ENCODE results near the gene ICE2.

DNA sequence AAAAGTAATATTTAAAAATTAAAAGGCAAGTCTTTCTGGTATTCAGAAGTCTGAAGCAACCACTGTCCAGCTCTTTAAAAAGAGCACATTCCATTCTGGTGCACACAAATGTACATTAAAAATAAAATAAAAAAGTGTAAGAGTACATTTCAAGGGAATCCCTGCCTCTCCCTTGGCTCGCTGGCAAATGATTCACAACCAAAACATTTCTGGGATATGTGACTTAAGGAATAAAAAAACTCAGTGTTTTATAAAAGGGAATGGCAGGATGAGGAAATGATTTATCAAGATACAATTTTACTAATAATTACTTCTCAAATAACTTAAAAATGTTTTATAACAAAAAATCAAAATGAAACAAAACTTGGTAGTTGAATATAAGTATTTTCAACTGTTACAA, 57.4 kb downstream of the ICE2 start:
- TF ChIP-seq NFIC (IDR thresholded peaks at IDR 0.05) (no peak), MAX (IDR thresholded peaks at IDR 0.05) (no peak), YY1 (IDR thresholded peaks at IDR 0.05; ENCODE audit: low read depth) (no peak)
- TF ChIP-seq, protein P1, sequence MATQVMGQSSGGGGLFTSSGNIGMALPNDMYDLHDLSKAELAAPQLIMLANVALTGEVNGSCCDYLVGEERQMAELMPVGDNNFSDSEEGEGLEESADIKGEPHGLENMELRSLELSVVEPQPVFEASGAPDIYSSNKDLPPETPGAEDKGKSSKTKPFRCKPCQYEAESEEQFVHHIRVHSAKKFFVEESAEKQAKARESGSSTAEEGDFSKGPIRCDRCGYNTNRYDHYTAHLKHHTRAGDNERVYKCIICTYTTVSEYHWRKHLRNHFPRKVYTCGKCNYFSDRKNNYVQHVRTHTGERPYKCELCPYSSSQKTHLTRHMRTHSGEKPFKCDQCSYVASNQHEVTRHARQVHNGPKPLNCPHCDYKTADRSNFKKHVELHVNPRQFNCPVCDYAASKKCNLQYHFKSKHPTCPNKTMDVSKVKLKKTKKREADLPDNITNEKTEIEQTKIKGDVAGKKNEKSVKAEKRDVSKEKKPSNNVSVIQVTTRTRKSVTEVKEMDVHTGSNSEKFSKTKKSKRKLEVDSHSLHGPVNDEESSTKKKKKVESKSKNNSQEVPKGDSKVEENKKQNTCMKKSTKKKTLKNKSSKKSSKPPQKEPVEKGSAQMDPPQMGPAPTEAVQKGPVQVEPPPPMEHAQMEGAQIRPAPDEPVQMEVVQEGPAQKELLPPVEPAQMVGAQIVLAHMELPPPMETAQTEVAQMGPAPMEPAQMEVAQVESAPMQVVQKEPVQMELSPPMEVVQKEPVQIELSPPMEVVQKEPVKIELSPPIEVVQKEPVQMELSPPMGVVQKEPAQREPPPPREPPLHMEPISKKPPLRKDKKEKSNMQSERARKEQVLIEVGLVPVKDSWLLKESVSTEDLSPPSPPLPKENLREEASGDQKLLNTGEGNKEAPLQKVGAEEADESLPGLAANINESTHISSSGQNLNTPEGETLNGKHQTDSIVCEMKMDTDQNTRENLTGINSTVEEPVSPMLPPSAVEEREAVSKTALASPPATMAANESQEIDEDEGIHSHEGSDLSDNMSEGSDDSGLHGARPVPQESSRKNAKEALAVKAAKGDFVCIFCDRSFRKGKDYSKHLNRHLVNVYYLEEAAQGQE (IDR thresholded peaks at IDR 0.05; ENCODE audit: low read depth): no peak

All from Ishikawa (cell line).